ENCODE data around the gene ALOXE3. TPM values are rescaled to one million over a fixed set of nuclear protein-coding genes. Genes with fewer than 3 reads are reported as not detected.

The ALOXE3 gene
- total and polyA plus RNA-seq, 2 of the 8 experiments (the other 6 are each of a cell fraction or from before 2014, with no cell fraction given) = 0.26 TPM; not detected in 1

DNA sequence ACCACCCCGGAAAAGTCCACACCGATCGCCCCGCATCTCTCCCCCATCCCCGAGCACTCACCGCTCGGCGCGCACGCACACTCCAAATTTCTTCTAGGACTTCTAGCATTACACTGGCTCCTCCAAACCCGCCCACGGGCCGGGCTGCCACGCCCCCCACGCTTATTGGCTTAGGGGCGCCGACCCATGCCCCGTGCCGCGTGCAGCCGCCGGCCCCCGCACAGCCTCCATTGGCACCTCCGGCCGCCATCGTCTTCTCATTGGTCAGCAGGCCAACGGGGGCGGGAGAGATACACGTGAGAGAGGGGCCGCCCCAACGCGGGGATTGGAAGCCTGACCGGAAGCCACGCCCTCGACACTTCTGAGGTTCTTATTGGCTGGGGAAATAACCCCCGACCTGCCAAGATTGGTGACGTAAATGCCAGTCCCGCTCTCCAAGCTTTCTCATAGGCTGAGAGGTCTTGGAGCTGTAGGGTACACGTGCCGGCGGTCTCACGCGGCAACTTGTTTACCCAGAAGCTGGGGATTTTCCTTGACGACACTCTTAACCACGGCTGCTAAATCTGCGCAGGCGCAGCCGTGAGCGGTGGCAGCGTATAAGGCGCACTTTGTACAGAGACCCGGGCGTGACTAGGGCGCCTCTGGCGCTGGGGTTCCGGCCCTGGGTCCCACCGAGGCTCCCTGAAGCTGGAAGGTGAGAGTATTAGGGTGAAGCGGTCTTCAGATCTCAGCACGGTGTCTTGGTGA is 38.1 kb upstream of the ALOXE3 start (continued):
- TF ChIP-seq, protein P1, sequence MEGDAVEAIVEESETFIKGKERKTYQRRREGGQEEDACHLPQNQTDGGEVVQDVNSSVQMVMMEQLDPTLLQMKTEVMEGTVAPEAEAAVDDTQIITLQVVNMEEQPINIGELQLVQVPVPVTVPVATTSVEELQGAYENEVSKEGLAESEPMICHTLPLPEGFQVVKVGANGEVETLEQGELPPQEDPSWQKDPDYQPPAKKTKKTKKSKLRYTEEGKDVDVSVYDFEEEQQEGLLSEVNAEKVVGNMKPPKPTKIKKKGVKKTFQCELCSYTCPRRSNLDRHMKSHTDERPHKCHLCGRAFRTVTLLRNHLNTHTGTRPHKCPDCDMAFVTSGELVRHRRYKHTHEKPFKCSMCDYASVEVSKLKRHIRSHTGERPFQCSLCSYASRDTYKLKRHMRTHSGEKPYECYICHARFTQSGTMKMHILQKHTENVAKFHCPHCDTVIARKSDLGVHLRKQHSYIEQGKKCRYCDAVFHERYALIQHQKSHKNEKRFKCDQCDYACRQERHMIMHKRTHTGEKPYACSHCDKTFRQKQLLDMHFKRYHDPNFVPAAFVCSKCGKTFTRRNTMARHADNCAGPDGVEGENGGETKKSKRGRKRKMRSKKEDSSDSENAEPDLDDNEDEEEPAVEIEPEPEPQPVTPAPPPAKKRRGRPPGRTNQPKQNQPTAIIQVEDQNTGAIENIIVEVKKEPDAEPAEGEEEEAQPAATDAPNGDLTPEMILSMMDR (IDR thresholded peaks at IDR 0.05; ENCODE audit: control extremely low read depth in 1 of 3, insufficient read depth in 1 of 3, low read depth in 1 of 3, low read length in 3 of 3) = peak in 1 of 3 experiments; percentile 9; a peak in 1 of 4 replicates
- TF ChIP-seq NANOG (IDR thresholded peaks at IDR 0.05; ENCODE audit: insufficient read depth, low read depth, low read length, poor library complexity, severe bottlenecking) = peak; percentile 39
- no peak for TF ChIP-seq BCL11A (IDR thresholded peaks at IDR 0.05; ENCODE audit: low read depth in 2 of 2, low read length in 2 of 2)
- TF ChIP-seq, protein P2, sequence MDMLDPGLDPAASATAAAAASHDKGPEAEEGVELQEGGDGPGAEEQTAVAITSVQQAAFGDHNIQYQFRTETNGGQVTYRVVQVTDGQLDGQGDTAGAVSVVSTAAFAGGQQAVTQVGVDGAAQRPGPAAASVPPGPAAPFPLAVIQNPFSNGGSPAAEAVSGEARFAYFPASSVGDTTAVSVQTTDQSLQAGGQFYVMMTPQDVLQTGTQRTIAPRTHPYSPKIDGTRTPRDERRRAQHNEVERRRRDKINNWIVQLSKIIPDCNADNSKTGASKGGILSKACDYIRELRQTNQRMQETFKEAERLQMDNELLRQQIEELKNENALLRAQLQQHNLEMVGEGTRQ (IDR thresholded peaks at IDR 0.05; ENCODE audit: low read length) = peak; percentile 10; the same call in 1 of the 2 replicates
- TF ChIP-seq HDAC2 (IDR thresholded peaks at IDR 0.05; ENCODE audit: borderline replicate concordance in 1 of 2, low read depth in 2 of 2, low read length in 2 of 2) = no peak
- peak; percentile 85 for TF ChIP-seq YY1 (IDR thresholded peaks at IDR 0.05; ENCODE audit: low read depth, low read length)
- peak; percentile 85 for TF ChIP-seq CHD2 (IDR thresholded peaks at IDR 0.05; ENCODE audit: low read length)
- peak; percentile 98 for TF ChIP-seq SP1 (IDR thresholded peaks at IDR 0.05; ENCODE audit: low read depth, low read length)
- TF ChIP-seq BRCA1 (IDR thresholded peaks at IDR 0.05; ENCODE audit: low read depth, low read length) = no peak
- TF ChIP-seq, protein P3, sequence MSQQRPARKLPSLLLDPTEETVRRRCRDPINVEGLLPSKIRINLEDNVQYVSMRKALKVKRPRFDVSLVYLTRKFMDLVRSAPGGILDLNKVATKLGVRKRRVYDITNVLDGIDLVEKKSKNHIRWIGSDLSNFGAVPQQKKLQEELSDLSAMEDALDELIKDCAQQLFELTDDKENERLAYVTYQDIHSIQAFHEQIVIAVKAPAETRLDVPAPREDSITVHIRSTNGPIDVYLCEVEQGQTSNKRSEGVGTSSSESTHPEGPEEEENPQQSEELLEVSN (IDR thresholded peaks at IDR 0.05) = peak; percentile 94
- peak; percentile 98 for TF ChIP-seq SP4 (IDR thresholded peaks at IDR 0.05; ENCODE audit: low read length)

Data from H1 (cell line).